ENCODE data around the gene GAMT.

GAMT gene

DNA sequence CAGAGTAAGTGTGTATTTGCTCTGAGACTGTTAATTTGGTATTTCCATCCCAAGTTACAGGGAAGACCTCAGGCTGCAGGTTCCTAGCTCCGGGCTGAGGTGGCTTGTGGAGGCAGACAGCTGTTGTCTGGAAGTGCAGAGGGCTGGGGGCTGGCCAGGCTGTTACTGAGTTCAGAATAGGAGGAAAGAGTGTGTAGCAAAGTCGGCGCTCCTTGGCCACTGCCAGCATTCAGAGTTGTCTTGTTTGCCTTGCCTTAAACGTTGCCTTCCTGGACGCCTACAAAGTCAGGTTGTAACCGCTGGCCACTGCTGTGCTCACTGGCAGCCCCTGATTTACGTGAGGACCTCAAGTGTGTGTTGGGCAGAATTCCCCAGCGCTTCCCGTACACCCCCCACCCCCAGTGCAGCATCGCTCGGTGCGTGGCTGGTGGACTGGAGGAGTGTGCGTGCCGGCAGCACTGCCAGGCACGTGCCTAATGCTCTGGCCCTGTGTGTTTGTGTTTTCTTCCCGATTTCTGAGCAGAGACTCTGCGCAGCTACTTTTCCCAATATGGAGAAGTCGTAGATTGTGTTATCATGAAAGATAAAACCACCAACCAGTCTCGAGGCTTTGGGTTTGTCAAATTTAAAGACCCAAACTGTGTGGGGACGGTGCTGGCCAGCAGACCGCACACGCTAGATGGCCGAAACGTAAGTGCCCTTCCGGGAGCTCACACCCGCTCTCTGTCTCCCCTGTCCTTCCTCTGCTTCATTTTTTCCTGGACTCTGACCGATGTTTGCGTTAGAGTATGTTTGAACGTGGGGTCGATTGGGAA, 16.5 kb upstream of the GAMT start:
- DNase-seq, result no peak

DNA sequence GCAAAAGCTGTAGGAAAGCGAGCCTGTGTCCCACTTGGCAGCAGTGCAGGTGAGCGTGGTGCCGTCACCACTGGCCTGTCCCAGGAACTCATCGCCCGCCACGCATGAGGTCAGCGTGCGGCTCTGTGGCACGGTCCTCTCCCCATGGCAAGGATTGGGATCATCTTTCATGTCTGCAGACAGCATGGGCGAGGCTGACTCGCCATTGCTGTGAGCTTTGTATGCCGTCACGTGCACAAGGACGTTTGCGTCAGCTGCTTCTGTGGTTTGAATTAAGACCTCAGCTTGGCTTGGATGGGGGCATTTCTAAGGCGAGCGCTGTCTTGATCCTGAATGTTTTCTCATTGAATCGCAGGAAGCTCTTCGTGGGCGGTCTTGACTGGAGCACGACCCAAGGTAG, 15.8 kb upstream of the GAMT start:
- DNase-seq, result peak; percentile 20

DNA sequence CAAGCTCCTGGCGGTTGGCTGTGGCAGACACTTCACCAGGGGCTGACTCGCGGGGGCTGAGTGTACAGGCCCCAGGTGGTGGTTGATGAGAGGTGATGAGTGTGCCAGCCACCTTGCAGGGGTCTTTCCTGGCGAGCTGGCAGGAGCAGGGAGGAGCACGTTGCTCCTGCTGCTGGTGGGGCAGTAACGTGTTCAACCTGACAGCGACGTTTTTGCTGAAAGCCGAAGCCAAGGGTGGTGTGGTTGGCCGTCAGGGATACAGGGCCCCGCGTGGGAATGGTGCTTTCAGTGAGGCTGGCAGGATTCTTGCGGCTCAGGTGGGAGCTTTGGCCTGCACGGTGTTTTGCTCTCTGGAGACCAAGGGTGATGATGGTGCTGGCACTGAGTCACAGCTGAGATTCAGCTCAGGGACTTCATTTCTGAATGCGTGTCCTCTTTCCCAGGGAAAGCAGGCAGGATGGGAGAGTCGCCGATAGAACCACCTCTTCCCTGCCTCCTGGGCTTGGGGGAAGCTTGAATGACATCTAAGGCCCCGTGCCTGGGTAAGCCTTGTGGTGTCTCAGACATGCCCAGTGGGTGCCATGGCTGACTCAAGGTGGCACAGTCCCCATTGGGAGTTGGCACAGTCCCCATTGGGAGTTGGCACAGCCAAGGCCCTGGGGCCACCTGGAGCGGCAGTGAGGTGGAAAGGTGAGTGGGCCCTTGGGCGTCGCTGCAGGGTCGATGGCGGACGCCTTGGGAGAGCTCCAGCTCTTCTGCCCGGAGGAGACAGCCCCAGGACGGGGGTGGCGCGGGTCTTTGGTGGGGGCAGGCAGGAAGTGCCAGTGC, 14.9 kb upstream of the GAMT start:
- no peak for DNase-seq

DNA sequence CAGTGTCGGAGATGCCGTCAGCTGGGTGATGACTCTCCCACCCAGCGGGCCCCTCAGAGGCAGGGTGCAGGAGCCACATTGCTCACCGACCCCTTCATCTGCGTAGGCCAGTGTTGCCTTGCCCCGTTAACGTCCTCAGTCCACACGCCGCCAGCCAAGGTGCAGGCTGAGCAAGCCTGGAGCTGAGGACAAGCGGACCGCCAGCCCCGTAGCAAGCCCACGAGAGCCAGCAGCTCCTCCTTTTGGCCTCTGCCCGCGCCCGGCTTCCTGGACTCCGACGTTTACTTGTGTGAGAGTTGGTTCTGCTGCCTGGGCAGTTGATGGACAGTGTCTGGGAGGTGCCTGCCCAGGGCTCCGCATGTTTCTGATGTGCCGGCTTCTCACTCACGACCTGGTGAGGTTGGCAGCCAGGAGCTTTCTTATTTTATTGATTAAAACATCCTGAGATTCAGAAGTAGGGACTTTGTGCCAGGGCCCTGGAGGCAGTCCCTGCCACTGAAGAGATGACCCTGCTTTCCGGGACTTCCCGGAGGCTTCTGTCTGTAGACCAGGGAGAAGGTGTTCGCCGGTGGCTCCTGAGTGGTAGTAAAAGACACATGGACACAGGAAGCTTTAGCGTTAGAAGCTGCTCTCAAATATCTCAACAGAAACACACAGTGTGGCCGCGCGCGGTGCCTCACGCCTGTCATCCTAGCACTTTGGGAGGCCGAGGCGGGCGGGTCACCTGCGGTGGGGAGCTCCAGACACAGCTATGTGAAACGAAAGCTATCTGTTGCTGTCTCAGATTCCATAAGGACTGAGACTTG, 11.9 kb upstream of the GAMT start:
- no peak for DNase-seq

DNA sequence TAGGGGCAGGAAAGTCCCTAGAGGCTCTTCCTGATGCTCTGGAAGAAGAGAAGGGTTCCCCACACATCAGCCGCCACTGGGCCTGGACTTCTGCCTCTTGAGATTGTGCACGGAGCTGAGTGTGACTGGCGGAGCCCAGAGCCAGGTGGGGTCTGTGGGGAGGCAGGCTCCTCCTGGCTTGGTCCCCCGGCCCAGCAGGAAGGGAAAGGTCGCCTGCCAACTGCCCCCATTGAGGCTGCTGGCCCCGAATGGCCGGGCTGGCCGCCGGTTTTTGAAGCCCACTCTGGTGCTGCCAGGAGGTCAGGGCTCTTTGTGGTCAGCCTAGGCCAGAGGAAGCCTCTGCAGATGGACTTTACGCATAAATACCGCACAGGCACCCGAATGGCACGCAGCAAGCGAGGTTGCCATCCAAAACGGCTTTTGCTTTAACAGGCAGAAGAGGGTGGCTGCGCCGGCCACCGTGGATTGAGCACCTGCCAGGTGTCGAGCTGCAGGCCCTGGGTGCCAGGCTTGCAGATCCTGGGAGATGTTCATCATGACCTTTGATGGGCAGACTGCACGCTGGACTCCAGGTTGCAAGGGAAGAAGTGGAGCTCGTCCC, 11.1 kb upstream of the GAMT start:
- no peak for DNase-seq

DNA sequence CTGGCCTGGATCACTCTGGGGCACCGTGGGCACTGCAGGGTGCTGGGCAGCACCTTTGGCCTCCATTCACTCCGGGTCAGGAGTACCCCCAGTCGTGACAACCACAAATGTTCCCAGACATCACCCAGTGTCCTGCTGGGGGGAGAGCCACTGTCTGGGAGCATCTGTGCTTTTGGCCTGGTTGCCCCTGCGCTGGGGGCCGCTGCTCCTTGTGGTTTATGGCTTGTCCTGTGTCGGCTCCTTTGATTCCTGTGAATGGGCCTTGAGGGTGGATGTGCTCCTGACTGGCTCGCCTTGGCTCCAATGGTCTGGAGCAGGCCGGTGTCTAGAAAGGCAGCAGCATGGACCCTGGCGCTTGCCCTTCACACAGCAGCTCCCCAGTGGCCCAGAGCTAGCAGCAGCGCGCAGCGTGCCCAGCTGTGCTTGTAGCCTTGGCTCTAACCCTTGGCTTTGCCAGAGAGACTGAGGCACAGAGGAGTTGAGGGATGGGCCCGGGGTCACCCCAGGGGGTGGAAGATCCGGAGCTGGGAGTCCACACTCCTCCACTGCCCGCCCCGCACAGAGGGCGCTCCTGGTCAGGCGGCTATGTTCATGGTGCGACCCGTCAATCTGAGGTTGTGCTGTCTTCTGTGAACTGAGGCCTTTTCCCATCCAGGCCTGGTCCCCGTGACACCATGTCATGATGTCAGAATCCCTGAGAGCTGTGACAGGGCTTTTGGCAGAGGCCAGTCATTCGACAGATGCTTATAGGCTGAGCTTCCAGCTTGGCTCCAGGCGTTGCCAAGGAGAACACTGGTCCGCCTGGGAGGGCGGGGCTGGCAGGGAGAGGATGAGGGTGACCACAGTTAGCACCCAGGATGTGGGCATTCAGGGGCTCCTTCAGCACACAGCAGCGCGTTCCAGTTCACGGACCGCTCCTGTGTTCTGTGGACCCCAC, 10.2 kb upstream of the GAMT start:
- DNase-seq, result peak; percentile 36

DNA sequence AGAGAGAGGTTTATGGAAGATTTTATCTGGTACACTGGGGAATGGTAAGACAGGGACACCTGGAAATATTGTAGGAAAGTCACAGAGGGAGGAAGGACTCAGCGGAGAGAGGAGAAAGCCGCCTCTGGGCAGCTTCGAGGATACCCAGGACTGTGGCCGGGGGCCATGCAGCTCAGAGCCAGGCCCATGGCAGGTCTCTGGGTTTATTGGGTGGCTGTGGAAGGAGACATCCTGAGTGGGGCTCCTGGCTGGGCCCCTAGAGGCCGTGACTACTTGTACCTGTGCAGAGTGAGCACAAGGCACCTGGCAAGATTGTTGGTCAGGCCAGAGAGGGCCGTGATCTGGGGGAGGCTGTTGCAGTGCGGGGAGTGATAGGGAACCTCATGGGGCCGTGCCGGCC, 9.4 kb upstream of the GAMT start:
- DNase-seq, result no peak

DNA sequence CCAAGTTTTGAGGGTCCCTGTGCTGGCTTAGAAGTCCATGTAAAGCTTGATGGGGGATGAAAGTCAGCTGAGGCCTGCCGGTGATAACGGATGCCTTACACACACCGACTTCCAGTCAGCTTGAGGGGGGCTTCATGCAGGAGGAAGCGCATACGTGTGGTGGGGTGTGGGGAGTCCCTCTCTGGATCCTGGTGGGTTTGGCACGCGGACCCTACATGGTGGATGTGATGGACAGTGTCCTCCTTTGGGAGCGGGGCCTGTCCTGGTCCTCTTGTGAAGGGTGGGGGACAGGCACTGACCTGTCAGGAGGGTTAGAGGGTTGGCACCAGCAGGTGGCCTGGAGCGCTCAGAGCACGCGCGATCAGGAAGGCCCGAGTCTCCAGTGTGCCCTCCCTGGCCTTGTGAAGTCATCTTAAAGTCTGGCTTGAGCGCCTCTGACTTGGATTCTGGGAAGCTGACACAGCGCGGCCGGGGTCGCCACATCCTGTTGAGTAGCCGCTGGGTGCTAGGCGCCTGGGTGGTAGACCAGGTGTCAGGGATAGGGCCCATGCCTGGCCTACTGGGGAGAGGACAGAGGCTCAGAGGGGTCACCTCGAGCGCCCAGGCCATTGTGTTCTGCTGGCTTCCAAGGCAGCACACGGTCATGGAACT, 8.9 kb upstream of the GAMT start:
- DNase-seq, result peak; percentile 43

DNA sequence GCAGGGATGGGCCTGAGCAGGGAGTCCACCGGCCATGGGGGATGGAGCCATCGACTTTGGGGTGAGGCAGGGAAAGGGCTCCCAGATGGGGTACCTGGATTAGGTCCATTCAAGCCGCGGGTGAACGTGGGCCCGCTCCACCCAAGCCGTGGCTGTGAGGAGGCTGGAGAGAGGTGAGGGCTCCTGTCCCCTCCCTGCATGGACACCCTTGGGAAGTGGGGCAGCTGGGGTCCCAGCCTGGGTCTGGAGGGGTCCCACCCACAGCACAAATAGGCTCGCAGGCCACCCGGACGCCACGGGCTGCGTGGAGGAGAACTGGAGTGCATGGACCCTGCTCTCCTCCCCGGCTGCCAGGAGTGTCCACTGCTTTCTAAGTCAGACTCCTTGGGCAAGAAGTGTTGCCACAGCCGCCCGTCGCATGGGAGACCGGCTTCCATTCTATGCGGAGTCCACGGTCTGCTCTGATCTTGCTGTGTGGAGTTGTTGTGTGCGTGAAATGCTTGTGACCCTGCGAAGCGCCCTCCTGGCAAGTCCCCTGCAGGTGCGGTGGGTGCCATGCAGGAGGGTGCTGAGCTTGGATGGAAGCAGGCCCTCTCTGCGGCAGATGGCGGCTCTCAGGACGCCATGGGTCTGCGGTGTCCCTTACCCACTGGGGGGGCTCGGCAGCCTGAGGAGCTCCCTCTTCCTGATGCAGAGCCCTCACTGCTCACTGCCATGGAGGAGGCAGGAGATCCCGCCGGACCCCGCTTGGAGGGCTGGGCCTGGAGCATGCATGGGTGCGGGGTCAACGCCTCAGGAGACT, 8.1 kb upstream of the GAMT start:
- no peak for DNase-seq

DNA sequence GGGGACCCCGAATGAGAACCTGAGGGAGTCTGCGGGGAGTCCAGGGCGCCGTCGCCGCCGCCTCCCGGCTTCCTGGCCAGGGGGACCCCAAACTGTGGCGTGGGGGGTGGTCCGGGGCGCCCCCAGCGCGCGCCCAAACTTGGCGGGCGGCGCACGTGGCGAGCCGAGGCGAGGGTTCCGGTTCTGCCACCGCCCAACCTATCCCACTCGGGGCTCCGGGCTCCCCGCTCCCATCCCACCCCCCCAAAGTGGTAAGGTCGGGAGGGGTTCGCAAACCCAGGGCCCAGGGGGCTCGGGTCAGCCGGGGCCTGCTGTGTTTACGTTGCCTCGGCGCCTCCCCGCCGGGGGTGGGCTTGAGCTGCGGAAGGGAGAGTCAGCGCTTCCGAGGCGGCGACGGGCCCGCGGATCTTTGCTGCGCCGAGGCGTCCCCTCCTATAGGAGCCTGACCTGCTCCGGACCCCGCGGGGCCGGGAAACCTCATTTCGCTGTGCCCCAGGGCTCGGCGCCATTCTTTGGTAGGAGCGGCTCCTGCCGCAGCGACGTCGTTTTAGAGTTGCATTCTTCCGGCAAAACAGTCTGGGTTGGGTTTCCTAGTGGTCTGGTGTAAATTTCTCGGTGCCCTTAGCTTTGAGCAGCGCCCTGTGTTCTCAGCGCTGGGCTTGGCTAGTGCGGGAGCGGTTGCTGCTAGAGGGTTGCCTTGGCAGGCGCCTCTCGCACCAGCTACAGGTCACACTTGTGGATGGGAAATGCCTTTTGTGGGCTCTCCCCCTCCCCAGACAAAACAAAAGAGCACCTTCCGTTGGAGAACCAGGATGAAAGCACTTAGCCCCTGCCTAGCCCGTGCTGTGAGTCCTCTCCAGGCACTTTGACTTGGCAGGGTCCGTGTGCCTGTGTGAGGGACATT, 7.2 kb upstream of the GAMT start:
- DNase-seq, result no peak

DNA sequence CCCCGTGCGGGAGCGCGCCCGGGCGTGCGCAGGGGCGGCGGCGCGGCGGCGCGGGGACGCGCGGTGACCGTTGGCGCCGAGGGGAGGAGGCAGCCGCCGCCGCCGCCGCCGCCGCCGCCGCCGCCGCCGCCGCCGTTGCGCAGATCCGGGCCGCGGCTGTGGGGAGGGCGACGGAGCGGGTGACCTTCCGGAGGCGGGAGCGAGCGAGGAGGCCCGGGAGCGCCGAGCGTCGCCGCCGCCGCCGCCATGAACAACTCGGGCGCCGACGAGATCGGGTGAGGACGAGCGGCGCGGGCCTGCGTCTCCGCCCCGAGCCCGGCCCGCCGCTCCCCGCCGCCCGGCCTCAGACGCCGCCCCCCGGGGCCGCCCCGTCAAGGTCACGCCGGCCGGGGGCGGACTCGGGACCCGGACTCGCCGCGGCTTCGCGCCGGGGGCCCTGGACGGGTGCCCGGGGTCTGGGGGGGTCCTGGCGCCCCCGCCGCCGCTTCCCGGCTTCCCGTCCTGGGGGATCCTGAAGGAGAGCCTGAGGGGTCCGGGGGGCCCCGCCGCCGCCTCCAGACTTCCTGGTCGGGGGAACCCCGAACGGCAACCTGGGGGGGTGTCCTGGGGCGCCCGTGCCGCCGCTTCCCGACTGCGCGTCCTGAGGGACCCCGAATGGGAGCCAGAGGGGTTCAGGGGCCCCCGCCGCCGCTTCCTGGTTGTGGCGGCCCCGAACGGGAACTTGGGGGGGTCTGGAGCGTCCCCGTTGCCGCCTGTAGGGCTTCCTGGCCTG, 6.4 kb upstream of the GAMT start, which contains the start of gene DAZAP1:
Gene DAZAP1 (plus strand): TSS at position 59 of the 772 bp plus-strand sequence. CDS start 188 bp downstream, at position 247.
- no peak for DNase-seq

DNA sequence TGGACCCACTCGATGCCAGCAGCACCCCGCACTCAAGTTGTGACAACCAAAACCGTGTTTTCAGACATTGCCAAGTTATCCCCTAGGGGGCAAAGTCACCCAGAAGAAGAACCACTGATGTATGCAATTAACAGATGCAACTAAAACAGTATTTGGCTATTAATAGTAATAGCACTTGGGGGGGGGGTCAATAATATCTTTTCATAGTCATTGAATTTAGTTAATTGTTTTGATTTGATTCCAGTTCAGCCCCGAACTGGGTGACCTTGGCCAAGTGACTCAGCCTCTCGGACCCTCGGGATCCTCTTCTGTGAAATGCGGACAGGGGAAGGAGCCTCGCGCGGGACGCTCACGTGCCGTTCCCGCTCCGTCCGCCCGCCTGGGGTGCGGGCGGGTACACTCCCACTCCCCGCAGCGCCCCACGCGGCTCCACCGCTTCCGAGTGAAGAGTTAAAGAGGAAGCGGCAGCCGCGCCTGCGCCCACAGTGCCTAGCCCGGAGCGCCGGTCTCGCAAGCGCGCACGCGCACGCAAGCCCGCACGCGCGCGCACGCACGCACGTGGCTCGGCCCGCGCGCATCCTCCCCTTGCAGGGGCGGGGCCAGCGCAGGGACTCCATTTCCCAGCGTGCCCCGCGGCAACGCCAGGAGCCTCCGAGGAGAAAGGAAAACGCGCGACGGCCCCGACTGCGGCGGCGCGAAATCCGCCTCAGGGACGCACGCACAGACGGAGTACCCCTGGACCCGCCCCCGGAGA, 5.6 kb upstream of the GAMT start:
- peak; percentile 99 for DNase-seq

DNA sequence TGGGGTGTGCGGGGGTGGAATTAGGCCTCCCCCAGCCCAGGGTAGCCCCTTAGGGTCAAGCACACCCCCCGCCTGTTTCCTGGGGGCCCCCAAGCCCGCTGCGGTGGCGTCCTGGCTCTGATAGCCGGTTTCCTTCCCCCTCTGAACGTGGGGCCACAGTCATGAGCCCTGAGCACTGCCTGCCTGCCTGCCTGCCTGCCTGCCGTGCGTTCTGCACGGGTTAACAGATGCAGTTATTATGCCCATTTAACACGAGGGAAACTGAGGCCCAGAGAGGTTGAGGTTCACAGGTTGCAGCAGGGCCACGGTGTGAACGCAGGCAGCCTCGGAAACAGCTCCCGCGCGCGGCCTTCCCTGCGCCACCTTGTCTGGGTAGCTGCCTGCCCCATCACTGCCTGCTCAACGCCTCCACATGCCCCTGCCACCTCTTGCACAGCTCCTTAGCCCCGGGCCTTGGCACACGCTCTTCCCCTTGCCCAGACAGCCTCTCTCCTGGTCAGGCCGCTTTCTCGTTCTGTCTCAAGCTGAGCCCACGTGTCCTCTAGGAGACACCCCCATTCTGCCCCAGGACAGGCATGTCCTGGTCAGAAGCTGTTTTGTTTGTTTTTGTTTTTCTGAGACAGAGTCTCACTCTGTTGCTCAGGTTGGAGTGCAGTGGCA, 1.2 kb upstream of the GAMT start:
- no peak for DNase-seq

DNA sequence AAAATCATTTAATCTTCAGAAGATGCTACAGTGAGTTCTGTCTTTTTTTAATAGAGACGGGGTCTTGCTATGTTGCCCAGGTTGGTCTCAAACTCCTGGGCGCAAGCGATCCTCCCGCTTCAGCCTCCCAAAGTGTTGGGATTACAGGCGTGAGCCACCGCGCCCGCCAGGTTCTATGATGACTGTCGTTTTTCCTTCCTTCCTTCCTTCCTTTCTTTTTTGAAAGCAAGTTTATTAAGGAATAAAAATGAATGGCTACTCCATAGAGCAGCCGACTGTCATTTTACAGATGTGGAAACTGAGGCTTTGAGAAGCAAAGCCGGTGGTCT, 511 bp upstream of the GAMT start:
- no peak for DNase-seq

DNA sequence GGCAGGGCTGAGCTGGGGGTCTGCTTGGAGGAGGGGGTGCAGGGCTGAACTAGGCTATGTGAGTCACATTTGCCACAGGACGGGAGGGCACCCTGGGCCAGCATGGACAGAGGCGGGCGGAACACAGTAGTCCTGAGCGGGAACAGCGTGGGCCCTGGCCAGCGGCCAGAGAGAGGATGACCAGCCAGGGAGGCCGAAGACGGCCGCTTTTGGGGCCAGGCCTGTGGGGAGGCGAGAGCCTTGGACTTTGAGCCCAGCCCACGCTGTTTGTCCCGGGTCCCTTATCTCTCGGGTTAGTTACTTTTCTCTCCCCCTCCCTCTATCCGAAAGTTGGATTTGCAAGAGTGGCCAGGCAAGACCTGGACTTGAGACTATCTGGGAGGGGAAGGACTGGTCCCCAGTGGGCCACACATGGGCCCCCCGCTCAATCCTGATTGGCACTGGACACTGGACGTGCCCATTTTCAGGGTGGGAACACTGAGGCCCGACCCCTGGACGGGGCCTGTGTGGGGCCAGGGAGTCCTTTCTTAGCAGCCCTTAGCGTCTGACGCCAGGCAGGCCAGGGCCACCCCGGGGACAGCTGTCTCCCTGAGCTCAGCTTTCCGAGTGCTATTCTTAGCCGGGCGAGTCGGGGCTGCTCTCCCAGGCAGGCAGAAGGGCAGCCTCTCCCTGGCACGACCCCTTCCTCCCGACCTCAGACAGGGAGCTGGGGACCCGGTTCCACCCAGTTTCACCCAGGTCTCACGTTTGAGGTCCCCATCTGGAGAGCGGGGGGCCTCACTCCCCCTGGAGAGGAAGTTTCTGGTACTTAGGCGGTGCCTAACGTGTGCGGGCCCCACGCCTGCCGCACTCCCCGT, 833 bp downstream of the GAMT start:
- DNase-seq, result peak; percentile 30

DNA sequence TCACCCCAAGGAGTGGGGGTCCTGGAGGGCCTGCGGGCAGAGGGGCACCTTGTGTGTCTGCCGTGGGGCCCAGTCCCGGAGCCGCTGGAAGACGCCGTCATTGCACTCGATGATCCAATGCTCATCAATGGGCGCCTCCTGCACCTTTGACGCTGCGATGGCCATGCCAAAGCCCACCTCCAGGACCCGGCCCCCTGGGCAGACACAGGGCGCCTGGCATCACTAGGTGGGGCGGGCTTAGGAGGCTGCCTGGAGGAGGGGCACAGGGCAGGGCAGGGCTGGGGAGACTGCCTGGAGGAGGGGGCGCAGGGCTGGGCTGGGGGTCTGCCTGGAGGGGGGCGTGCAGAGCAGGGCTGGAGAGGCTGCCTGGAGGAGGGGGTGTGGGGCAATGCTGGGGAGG, 1.6 kb downstream of the GAMT start:
- DNase-seq, result no peak
